ENCODE results near the gene HOXA5.

Gene HOXA5

DNA sequence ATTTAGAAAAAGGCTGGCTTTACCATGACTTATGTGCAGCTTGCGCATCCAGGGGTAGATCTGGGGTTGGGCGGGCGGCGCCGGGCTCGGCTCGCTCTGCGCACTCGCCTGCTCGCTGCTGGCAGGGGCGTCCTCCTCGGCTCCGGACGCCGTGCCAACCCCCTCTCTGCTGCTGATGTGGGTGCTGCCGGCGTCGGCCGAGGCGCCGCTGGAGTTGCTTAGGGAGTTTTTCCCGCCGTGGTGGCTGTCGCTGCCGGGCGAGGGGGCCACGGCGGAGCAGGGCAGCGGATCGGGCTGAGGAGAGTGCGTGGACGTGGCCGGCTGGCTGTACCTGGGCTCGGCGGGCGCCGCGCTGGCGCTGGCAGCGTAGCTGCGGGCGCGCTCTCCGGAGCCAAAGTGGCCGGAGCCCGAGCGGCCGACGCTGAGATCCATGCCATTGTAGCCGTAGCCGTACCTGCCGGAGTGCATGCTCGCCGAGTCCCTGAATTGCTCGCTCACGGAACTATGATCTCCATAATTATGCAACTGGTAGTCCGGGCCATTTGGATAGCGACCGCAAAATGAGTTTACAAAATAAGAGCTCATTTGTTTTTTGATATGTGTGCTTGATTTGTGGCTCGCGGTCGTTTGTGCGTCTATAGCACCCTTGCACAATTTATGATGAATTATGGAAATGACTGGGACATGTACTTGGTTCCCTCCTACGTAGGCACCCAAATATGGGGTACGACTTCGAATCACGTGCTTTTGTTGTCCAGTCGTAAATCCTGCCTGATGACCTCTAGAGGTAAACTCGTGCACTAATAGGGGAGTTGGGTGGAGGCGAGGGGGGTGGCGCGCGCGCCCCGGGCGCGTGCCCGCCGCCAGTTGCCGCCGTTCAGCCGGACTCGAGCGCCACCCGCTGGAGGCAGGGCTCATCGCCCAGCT lies at the start of gene HOXA5:
Gene HOXA5, minus strand, starts transcription at position 659 of the 927 bp plus-strand sequence. Its CDS starts 74 bp downstream, at position 585.
- DNase-seq (ENCODE audit: low spot score), result no peak

GRCh38 chr7:27192546-27193334 lies 49.3 kb upstream of the HOXA5 start:
- peak; percentile 68 for DNase-seq (ENCODE audit: low spot score)

- no peak for DNase-seq (ENCODE audit: low spot score)
These were observed 48.5 kb upstream of the HOXA5 start for GRCh38 chr7:27191833-27192545.

GRCh38 chr7:27191161-27191731 lies 47.8 kb upstream of the HOXA5 start:
- no peak for DNase-seq (ENCODE audit: low spot score)

DNA sequence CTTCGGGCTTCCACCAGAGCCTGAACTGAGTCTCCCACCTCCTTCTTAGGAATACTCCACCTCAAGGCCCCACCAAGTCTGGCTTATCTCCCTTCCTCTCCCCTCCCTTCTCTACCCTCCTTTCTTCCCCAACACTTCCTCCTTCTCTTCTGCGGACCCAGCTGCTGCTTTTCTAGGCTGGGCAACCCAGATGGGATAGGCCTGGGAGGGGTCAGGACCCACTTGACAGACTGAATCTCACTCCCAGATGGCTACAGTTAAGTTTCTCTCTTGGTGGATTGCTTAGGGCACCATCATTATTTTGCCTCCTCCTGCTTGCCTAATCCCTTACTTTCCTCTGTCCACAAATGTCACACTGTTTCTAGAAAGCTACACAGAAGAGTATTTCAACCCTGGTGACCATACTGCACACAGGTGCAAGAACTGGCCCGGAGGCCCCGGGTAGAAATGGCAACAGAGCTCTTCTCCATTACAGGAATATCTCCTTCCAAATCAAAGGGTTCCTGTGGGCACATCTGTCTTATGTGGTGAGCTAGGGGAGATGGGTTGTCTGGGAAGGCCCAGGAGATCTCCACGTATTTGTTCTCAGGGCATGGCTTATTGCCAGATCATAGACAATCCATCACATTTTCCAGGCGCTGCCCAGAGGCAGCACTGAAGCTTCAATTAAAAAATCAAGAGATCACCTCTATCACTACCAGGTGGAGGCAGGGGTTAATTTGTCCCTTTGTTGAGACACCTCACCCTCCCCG lies 46.7 kb upstream of the HOXA5 start:
- DNase-seq (ENCODE audit: low spot score), result no peak

- DNase-seq (ENCODE audit: low spot score), result no peak
These were observed 46.0 kb upstream of the HOXA5 start for GRCh38 chr7:27189295-27189996.

GRCh38 chr7:27188386-27189294 lies 45.2 kb upstream of the HOXA5 start:
- no peak for DNase-seq (ENCODE audit: low spot score)

GRCh38 chr7:27187475-27188385 lies 44.2 kb upstream of the HOXA5 start:
- DNase-seq (ENCODE audit: low spot score), result no peak

DNA sequence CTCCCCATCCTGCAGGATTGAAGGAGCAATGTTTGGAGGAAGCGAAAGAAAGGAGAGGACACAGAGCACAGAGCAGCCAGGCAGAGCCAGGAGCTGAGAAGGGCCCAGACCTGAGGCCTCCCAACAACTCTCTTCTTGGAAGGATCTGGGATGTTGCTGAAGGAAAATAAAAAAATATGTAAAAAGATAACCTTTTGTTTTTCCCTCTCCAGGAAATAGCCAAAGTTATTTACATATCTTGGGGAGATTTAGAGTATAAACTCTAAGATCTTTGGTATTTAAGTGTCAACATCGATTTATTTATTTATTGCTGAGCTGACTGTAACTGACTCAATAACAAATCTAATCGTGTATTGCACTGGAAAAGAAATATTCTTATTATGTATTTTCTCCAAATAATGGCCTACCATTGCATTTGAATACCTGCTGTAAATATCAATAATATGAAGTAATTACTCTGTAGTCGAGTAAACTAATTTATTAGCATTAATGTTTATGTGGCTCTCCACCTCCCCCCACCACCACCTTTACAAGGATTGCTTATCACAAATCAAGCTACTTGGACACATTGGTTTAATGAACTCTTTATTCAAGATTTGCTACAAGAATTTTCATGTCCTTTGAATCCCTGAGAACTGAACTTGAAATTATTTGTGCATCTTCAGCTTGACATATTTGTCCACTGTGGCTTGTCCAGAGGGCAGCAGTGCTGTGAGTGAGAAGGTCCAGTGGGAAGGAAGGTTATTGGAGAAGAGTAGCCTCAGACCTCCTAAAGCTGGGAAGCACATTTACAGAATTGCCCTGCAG lies 43.4 kb upstream of the HOXA5 start:
- peak; percentile 30 for DNase-seq (ENCODE audit: low spot score)

DNA sequence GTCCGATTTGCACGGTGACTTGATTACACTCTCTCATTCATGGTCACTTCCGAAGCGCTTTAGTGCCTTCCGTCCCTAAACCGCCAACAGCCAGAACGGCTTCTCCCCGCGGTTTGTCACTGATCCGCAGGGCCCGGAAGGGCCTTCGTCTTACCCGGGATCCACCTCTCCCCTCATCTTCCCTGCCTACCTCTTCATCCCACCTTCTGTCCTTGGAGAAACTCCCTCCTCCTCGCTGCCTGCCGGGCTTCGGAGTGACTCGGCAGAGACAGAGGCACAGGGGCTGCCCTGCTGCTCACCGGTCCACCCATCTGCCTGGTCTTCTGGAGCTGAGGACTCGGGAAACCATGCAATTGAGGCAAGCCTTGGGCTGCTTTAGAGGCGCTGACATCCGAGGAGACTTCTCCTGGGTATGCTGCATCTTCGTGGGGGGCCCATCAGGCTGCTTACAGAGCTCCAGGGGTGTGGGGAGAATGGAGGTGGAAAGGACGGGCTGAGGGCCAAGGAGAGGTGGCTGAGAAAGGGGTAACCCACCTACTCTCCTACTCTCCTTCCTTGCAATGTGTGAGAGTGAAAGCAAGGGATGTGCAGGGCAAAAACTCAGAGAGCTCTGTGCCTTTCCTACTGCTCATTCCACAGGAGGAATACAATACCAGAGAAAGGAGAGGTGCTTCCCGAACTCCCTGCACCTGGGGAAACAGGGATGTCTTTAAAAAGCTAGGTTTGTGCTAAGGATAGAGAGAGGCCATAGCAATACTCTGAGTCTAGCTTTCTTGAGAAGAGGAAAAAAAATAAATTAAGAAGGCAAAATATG lies 42.6 kb upstream of the HOXA5 start:
- peak; percentile 39 for DNase-seq (ENCODE audit: low spot score)

DNA sequence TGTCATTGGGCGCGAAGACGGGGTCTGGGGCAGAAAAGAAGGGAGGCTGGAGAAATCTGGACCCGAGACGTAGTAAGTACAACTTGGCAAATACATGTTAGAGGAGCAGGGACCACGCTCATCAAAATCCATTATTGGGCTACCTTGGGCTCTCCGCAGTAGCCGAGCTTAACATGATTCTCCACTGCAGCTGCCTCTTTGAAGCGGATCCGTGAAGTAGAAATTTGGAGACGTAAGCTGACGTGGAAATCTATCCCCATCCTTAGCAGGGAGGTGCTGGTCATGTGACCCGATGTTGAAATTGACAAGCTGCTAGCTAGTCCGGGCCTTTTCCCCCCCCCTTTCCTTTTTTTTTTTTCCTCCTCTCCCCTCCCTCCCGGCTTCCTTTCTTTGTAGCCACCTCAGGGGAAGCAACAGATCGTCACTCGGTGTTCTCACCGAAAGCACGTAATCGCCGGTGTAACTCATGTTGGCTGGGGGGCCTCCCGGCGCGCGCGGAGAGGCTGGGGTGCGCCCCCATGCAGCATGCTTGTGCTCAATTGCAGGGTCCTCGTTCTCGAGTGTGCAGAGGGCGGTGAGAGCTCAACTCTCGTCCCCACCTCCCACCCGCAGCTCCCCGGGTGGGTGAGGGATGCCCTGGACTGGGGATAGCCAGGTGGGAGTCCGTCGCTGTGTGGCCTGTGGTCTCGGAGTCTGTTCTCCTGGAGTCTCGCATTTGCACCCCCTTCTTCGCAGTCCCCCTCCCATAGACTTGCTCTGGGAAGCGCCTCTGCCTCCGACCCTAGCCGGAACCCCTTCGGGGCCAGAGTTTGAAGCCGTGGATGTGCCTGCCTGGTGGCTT lies 41.8 kb upstream of the HOXA5 start, which contains the start of gene HOXA11:
Gene HOXA11, minus strand, starts transcription at position 220 of the 841 bp plus-strand sequence. Its CDS starts 88 bp downstream, at position 132.
- DNase-seq (ENCODE audit: low spot score), result peak; percentile 95

GRCh38 chr7:27184337-27185012 lies 41.0 kb upstream of the HOXA5 start:
- DNase-seq (ENCODE audit: low spot score), result peak; percentile 56

- DNase-seq (ENCODE audit: low spot score), result peak; percentile 46
These were observed 40.3 kb upstream of the HOXA5 start for GRCh38 chr7:27183682-27184336.

Data from GM03348 (cell line).